Renal cortical epithelial cell (primary cell): ENCODE data around the gene ANKZF1. TPM values are rescaled to one million over a fixed set of nuclear protein-coding genes. Genes with fewer than 3 reads are reported as not detected.
"Not testable (repeated sequence)": the region's sequence is repeated elsewhere in the genome, so short reads cannot be mapped to it uniquely, and the experiment has no call there.

Experiments used
- DNase-seq: peaks from one replicate; pipeline ENCODE4 v3.0.0-alpha.2; 2011; ENCODE audit warnings: low read depth
- total RNA-seq: library from RNA; depleted of rRNA; stranded (reverse); fragments of >200 nt; gene quantifications from 2 replicates; pipeline ENCODE4 v1.2.3, GENCODE V29; 2014

Gene ANKZF1
- total RNA-seq, result 35.8 and 53.4 TPM in 2 replicates

- peak; percentile 96 for DNase-seq
Measured at GRCh38 chr2:219229305-219230058, at the start of gene ANKZF1, which contains the start of gene ATG9A. Gene ANKZF1 (plus strand): TSS chr2:219229806. CDS start chr2:219230258, 452 bp downstream. Gene ATG9A (minus strand): TSS chr2:219229636. CDS start chr2:219228024, 1,612 bp downstream.

DNA sequence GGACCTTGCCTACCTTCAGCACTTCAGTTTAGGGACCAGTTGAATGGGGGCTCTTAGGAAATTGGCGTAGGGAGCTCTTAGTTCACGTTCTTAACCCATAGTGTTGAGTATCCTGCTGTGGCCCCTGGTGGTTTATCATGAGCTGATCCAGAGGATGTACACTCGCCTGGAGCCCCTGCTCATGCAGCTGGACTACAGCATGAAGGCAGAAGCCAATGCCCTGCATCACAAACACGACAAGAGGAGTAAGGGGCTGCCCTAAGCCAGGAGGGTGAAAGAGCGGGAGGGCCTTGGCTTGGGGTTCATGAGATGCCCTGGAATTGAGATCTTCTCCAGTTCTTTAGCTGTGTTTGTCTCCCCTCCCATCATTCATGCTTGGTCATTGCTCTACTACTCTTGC, 48.6 kb upstream of the ANKZF1 start:
- DNase-seq, result no peak

- no peak for DNase-seq
Measured at GRCh38 chr2:219181531-219181930, 48.1 kb upstream of the ANKZF1 start.

GRCh38 chr2:219182331-219183150, 47.1 kb upstream of the ANKZF1 start:
- no peak for DNase-seq

DNA sequence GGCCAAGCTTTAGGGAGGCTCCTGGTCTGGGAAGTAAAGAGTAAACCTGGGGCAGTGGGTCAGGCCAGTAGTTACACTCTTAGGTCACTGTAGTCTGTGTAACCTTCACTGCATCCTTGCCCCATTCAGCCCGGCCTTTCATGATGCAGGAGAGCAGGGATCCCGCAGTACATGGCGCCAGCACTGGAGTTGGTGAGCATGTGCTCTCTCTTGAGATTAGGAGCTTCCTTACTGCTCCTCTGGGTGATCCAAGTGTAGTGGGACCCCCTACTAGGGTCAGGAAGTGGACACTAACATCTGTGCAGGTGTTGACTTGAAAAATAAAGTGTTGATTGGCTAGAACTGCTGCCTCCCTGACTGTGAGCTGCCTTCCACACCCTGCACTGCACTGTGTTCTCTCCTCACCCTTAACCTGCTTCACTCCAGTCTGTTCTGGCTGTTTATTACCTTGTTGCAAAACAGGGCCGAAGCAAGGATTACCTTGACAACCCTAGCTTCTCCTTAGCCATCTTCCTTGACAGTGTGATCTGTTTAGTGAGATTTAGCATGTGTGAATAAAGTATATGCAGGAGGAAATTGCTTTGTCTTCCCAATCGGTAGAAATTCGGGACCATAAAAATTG, 46.3 kb upstream of the ANKZF1 start:
- no peak for DNase-seq

GRCh38 chr2:219184121-219184520, 45.5 kb upstream of the ANKZF1 start:
- no peak for DNase-seq

DNA sequence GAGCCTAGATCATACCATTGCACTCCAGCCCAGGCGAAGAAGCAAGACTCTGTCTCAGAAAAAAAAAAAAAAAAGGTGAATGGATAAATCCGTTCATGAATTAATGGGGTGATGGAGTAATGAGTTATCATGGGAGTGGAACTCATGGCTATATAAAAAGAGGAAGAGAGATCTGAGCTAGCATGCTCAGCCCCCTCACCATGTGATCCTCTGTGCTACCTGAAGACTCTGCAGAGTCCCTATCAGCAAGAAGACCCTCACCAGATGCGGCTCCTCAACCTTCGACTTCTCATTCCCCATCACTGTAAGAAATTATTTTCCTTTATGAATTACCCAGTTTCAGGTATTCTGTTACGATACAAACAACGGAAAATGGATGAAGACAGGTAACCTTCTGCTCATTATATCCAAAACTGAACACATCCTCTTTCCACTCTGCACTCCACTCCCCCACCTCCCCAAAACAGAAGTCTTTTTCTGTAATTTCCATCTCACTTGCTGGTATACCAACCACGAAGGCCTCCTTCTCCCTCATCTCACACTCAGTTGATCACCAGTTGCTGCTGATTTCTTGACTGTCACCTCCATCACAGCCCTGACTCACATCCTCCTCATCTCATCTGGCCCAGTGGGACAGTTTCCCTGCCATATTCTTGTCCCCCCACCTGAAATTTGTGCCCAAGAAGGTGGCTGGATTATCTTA, 42.7 kb upstream of the ANKZF1 start:
- no peak for DNase-seq

GRCh38 chr2:219197388-219197787, 32.2 kb upstream of the ANKZF1 start:
- no peak for DNase-seq

- no peak for DNase-seq
Measured at GRCh38 chr2:219198974-219199373, 30.6 kb upstream of the ANKZF1 start.

- no peak for DNase-seq
Measured at GRCh38 chr2:219199470-219200211, 30.0 kb upstream of the ANKZF1 start.

DNA sequence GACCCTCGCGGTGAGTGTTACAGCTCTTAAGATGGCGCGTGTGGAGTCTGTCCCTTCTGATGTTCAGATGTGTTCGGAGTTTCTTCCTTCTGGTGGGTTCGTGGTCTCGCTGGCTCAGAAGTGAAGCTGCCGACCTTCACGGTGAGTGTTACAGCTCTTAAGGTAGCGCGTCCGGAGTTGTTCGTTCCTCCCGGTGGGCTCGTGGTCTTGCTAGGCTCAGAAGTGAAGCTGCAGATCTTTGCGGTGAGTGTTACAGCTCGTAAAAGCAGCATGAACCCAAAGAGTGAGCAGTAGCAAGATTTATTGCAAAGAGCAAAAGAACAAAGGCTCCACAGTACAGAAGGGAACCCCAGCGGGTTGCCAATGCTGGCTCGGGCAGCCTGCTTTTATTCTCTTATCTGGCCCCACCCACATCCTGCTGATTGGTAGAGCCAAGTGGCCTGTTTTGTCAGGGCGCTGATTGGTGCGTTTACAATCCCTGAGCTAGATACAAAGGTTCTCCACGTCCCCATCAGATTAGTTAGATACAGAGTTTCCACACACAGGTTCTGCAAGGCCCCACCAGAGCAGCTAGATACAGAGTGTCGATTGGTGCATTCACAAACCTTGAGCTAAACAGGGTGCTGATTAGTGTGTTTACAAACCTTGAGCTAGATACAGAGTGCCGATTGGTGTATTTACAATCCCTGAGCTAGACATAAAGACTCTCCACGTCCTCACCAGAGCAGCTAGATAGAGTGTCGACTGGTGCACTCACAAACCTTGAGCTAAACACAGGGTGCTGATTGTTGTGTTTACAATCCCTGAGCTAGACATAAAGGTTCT, 28.9 kb upstream of the ANKZF1 start:
- DNase-seq, result not testable (repeated sequence)

DNA sequence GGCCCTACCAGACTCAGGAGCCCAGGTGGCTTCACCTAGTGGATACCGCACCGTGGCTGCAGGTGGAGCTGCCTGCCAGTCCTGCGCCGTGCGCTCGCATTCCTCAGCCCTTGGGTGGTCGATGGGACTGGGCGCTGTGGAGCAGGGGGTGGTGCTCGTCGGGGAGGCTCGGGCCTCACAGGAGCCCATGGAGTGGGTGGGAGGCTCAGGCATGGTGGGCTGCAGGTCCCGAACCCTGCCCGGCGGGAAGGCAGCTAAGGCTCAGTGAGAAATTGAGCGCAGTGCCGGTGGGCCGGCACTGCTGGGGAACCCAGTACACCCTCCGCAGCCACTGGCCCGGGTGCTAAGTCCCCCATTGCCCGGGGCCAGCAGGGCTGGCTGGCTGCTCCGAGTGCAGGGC, 28.3 kb upstream of the ANKZF1 start:
- DNase-seq, result not testable (repeated sequence)

DNA sequence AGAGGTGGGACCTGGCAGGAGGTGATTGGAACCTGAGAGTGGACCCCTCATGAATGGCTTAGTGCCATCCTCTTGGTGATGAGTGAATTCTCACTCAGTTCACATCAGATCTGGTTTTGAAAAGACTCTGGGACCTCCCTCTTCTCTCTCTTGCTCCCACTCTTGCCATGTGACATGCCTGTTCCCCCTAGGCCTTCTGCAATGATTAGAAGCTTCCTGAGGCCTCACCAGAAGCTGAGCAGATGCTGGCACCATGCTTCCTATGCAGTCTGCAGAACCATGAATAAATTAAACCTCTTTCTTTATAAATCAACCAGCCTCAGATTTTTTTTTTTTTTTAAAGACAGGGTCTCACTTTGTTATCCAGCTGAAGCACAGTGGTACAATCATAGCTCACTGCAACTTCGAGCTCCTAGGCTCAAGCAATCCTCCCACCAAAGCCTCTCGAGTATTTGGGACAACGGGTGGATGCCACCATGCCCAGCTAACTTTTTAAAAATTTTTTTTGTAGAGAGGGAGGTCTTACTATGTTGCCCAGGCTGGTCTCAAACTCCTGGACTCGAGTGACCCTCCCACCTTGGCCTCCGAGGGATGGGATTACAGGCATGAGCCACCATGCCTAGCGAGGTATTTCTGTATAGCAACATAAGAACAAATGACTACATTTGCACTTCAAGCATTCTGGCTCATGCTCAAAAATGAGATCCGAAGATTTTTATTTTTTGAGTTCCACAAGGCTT, 25.0 kb upstream of the ANKZF1 start:
- DNase-seq, result no peak

DNA sequence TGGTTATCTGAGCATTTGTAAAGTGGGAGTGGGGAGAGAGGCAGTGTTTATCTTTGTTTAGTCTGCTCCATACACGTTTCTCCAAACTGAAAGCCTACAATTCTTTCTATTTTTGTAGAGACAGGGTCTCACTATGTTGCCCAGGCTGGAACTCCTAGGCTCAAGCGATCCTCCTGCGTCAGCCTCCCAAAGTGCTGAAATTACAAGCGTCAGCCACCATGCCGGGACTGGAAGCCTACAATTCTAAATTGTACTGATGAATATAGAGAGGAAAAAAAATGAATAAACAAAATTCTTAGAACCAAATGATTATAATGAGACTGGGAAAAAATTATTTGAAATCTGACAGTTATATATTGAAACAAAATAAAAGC, 24.5 kb upstream of the ANKZF1 start:
- no peak for DNase-seq

- DNase-seq, result no peak
Measured at GRCh38 chr2:219205981-219206327, 23.7 kb upstream of the ANKZF1 start.

DNA sequence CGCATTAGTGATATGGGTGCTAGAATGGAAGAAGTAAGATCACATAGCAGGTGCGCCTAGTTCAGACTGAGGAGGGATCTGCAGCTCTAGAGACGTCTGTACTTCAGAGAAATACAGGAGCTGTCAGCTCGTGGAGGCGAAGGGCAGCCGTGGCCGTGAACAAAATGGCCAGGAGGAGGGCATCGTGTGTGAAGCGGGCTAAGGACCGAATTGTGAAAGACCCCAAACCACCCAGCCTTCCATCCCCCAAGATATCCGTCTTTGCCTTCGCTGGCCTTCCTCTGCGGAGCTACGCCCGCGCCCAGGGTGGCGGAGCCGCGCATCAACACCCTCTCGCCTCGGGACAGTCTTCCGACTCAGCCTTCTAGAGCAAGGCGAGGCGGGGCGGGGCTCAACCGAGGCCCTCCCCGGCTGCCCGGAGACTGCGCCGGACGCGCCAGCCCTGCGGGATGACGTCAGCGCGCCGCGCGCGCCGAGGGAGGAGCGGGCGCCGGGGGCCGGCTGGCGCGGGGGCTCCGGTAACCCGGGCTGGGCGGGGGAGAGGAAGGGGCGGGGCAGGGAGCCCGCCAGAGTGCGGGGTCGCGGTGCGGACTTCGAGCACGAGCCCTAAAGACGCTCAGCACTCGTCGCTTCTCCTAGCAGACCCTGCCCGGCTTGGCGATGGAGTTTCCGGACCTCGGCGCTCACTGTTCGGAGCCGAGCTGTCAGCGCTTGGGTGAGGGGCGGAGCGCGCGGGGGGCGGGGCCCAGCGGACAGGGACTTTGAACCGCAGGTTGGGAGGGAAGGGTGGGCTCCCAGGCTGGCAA, 23.1 kb upstream of the ANKZF1 start, which contains the start of gene ZFAND2B:
ZFAND2B (plus strand) TSS at position 455 of the 806 bp plus-strand sequence; CDS start at position 661, 206 bp downstream.
- peak; percentile 76 for DNase-seq

GRCh38 chr2:219207134-219207883, 22.3 kb upstream of the ANKZF1 start:
- DNase-seq, result no peak
